GM18907 (cell line): ENCODE measurements around the gene GLRA3.
A peak's percentile ranks its signal among the peaks of the same experiment; 100 is the strongest.
"Not testable (repeated sequence)": the region's sequence is repeated elsewhere in the genome, so short reads cannot be mapped to it uniquely, and the experiment has no call there.

Source experiments
- ATAC-seq: cut with Tn5 transposase; IDR thresholded peaks from one replicate; pipeline ENCODE4 v1.9.1; 2021; ENCODE audit warnings: mild to moderate bottlenecking, moderate library complexity; ENCODE audit not compliant: unreplicated experiment

Gene GLRA3

GRCh38 chr4:174813292-174813691 lies 15.8 kb downstream of the GLRA3 start:
- no peak for ATAC-seq

- no peak for ATAC-seq
Measured at GRCh38 chr4:174810834-174811233, 18.2 kb downstream of the GLRA3 start.

- no peak for ATAC-seq
Measured at GRCh38 chr4:174808836-174809235, 20.2 kb downstream of the GLRA3 start.

GRCh38 chr4:174808119-174808518 lies 20.9 kb downstream of the GLRA3 start:
- ATAC-seq = no peak

- no peak for ATAC-seq
Measured at GRCh38 chr4:174805746-174806145, 23.3 kb downstream of the GLRA3 start.

- ATAC-seq = no peak
Measured at GRCh38 chr4:174794543-174795094, 34.4 kb downstream of the GLRA3 start.

- ATAC-seq = no peak
Measured at GRCh38 chr4:174789657-174790056, 39.4 kb downstream of the GLRA3 start.

GRCh38 chr4:174778274-174778986 lies 50.6 kb downstream of the GLRA3 start:
- ATAC-seq = not testable (repeated sequence)

- ATAC-seq = no peak
Measured at GRCh38 chr4:174775366-174775765, 53.7 kb downstream of the GLRA3 start.

GRCh38 chr4:174764105-174764729 lies 64.8 kb downstream of the GLRA3 start:
- ATAC-seq = peak; percentile 81

- peak; percentile 97 for ATAC-seq
Measured at GRCh38 chr4:174763454-174764104, 65.5 kb downstream of the GLRA3 start.

GRCh38 chr4:174761451-174761850 lies 67.6 kb downstream of the GLRA3 start:
- ATAC-seq = no peak

GRCh38 chr4:174757736-174758135 lies 71.3 kb downstream of the GLRA3 start:
- no peak for ATAC-seq

GRCh38 chr4:174753021-174753420 lies 76.0 kb downstream of the GLRA3 start:
- no peak for ATAC-seq

GRCh38 chr4:174752026-174752425 lies 77.0 kb downstream of the GLRA3 start:
- no peak for ATAC-seq

- ATAC-seq = no peak
Measured at GRCh38 chr4:174749091-174749490, 80.0 kb downstream of the GLRA3 start.

GRCh38 chr4:174746710-174747109 lies 82.3 kb downstream of the GLRA3 start:
- no peak for ATAC-seq

GRCh38 chr4:174742561-174742960 lies 86.5 kb downstream of the GLRA3 start:
- ATAC-seq = no peak

- no peak for ATAC-seq
Measured at GRCh38 chr4:174739576-174739975, 89.5 kb downstream of the GLRA3 start.

- ATAC-seq = no peak
Measured at GRCh38 chr4:174734181-174734580, 94.9 kb downstream of the GLRA3 start.

- ATAC-seq = no peak
Measured at GRCh38 chr4:174717828-174718227, 111.2 kb downstream of the GLRA3 start.
